NB4 (cell line): ENCODE results near the gene PJA1.
A peak's percentile ranks its signal among the peaks of the same experiment; 100 is the strongest.

ENCODE experiments used
- DNase-seq: peaks from one replicate; pipeline ENCODE4 v3.0.0; 2010; ENCODE audit warnings: low read depth
- H3K4me3 ChIP-seq: one replicate; pipeline ENCODE4 v1.5.1; 2011; ENCODE audit warnings: mild to moderate bottlenecking, low read depth, low read length, moderate library complexity
- CTCF ChIP-seq: IDR thresholded peaks from one replicate; pipeline ENCODE4 v1.5.1; 2012; ENCODE audit warnings: low read depth, low read length
- MAX ChIP-seq: IDR thresholded peaks from 2 replicates; pipeline ENCODE4 v1.6.1; 2011; ENCODE audit warnings: low read depth, low read length
- MYC ChIP-seq: IDR thresholded peaks from 2 replicates; pipeline ENCODE4 v1.6.1; 2011; ENCODE audit warnings: low read depth, low read length
- POLR2A ChIP-seq: IDR thresholded peaks from 2 replicates; pipeline ENCODE4 v1.6.1; 2011; ENCODE audit warnings: mild to moderate bottlenecking; ENCODE audit not compliant: insufficient read length; ENCODE audit errors: extremely low read depth

The PJA1 gene

GRCh38 chrX:69158166-69158980, 6.9 kb downstream of the PJA1 start:
- peak; percentile 53 for DNase-seq
- H3K4me3 ChIP-seq, result no peak overlapping the region
- peak; percentile 41 for TF ChIP-seq CTCF
- no peak for TF ChIP-seq POLR2A

GRCh38 chrX:69156638-69157037, 8.6 kb downstream of the PJA1 start:
- no peak overlapping the region for H3K4me3 ChIP-seq
- DNase-seq, result no peak
- TF ChIP-seq CTCF (no peak), MYC (no peak), MAX (no peak), POLR2A (no peak)

GRCh38 chrX:69155786-69156520, 9.3 kb downstream of the PJA1 start:
- no peak overlapping the region for H3K4me3 ChIP-seq
- TF ChIP-seq MYC (no peak), CTCF (no peak), POLR2A (no peak), MAX (no peak)
- DNase-seq, result no peak

- DNase-seq, result no peak
- no peak overlapping the region for H3K4me3 ChIP-seq
- TF ChIP-seq CTCF, result no peak
- TF ChIP-seq MAX, result no peak
- no peak for TF ChIP-seq MYC
- TF ChIP-seq POLR2A, result no peak
Measured at GRCh38 chrX:69154051-69154450, 11.2 kb downstream of the PJA1 start.

GRCh38 chrX:69153060-69153730, 12.1 kb downstream of the PJA1 start:
- DNase-seq, result peak; percentile 37
- no peak overlapping the region for H3K4me3 ChIP-seq
- TF ChIP-seq POLR2A, result no peak
- TF ChIP-seq CTCF, result no peak
- no peak for TF ChIP-seq MYC
- TF ChIP-seq MAX, result no peak
